Neuronal stem cell (in vitro differentiated cells): ENCODE data around the gene TRMU.

ENCODE experiments used
- DNase-seq: peaks from one replicate; pipeline ENCODE4 v3.0.0-alpha.2; 2013; ENCODE audit warnings: low spot score
- H2AFZ ChIP-seq: one replicate; pipeline ENCODE4 v1.6.1; 2013; ENCODE audit warnings: mild to moderate bottlenecking, low read length, inconsistent platforms
- H2AK5ac ChIP-seq: 2 replicates; pipeline ENCODE4 v1.6.1; 2013; ENCODE audit warnings: low read depth, mild to moderate bottlenecking, inconsistent platforms, low read length, moderate library complexity, mixed read lengths
- H2BK120ac ChIP-seq: 2 replicates; pipeline ENCODE4 v1.6.1; 2013; ENCODE audit warnings: low read depth, mild to moderate bottlenecking, inconsistent platforms, low read length, moderate library complexity, mixed read lengths
- H2BK12ac ChIP-seq: one replicate; pipeline ENCODE4 v1.6.1; 2013; ENCODE audit warnings: low read length, inconsistent platforms
- H2BK15ac ChIP-seq: 2 replicates; pipeline ENCODE4 v1.6.1; 2013; ENCODE audit warnings: mild to moderate bottlenecking, low read length, inconsistent platforms, mixed read lengths
- H2BK5ac ChIP-seq: one replicate; pipeline ENCODE4 v1.6.1; 2013; ENCODE audit warnings: inconsistent platforms, mild to moderate bottlenecking, low read length, moderate library complexity
- H3K14ac ChIP-seq: one replicate; pipeline ENCODE4 v1.6.1; 2013; ENCODE audit warnings: low read length, inconsistent platforms
- H3K18ac ChIP-seq: 2 replicates; pipeline ENCODE4 v1.6.1; 2013; ENCODE audit warnings: low read length, inconsistent platforms
- H3K23ac ChIP-seq: 2 replicates; pipeline ENCODE4 v1.6.1; 2013; ENCODE audit warnings: low read depth, mild to moderate bottlenecking, mixed read lengths, low read length, inconsistent platforms; ENCODE audit not compliant: poor library complexity
- H3K27ac ChIP-seq: replicated peaks from 3 replicates; pipeline ENCODE4 v1.5.1; 2013; ENCODE audit warnings: low read length, inconsistent platforms
- H3K27me3 ChIP-seq, 3 experiments: 2 replicates each; pipeline ENCODE4 v1.6.1; 2013; ENCODE audit warnings: low read length in 3 of 3, mild to moderate bottlenecking in 2 of 3, inconsistent platforms in 1 of 3, low read depth in 1 of 3, mixed read lengths in 1 of 3, moderate library complexity in 1 of 3; ENCODE audit not compliant: control insufficient read depth in 3 of 3, insufficient read depth in 3 of 3
- H3K36me3 ChIP-seq, 2 donors: replicated peaks in 1 of 2; 2 replicates each; pipeline ENCODE4 v1.6.1; 2013; ENCODE audit warnings: low read length in 2 of 2; ENCODE audit not compliant: control insufficient read depth in 2 of 2, insufficient read depth in 2 of 2
- H3K4ac ChIP-seq: 2 replicates; pipeline ENCODE4 v1.6.1; 2013; ENCODE audit warnings: inconsistent platforms, mild to moderate bottlenecking, low read length, moderate library complexity
- H3K4me1 ChIP-seq, 2 donors: 1 replicate in 1 of 2; 2 replicates in 1 of 2; pipeline ENCODE4 v1.6.1; 2013; ENCODE audit warnings: low read length in 2 of 2, low read depth in 1 of 2; ENCODE audit not compliant: control insufficient read depth in 2 of 2, insufficient read depth in 1 of 2
- H3K4me2 ChIP-seq: one replicate; pipeline ENCODE4 v1.6.1; 2013; ENCODE audit warnings: mild to moderate bottlenecking, low read length, inconsistent platforms; ENCODE audit not compliant: insufficient read depth, poor library complexity, severe bottlenecking
- H3K4me3 ChIP-seq, 2 donors: 2 replicates each; pipeline ENCODE4 v1.5.1; 2013; ENCODE audit warnings: low read length in 2 of 2, mild to moderate bottlenecking in 2 of 2, inconsistent platforms in 1 of 2, moderate library complexity in 1 of 2
- H3K79me1 ChIP-seq: one replicate; pipeline ENCODE4 v1.6.1; 2013; ENCODE audit warnings: low read depth, mild to moderate bottlenecking, inconsistent platforms, low read length, moderate library complexity
- H3K9ac ChIP-seq: one replicate; pipeline ENCODE4 v1.6.1; 2013; ENCODE audit warnings: mild to moderate bottlenecking, low read depth, low read length, inconsistent platforms; ENCODE audit not compliant: poor library complexity
- H3K9me3 ChIP-seq, 2 donors: replicated peaks in 1 of 2; 2 replicates each; pipeline versions ENCODE3 to v1.6.1; 2013; ENCODE audit warnings: low read length in 2 of 2, mild to moderate bottlenecking in 2 of 2, inconsistent platforms in 1 of 2, low read depth in 1 of 2, mixed read lengths in 1 of 2, moderate library complexity in 1 of 2; ENCODE audit not compliant: control insufficient read depth in 2 of 2, insufficient read depth in 1 of 2
- H4K8ac ChIP-seq: one replicate; pipeline ENCODE4 v1.6.1; 2013; ENCODE audit warnings: low read depth, mild to moderate bottlenecking, inconsistent platforms, low read length, moderate library complexity
- H4K91ac ChIP-seq: one replicate; pipeline ENCODE4 v1.6.1; 2013; ENCODE audit warnings: low read length, low read depth, mild to moderate bottlenecking, inconsistent platforms; ENCODE audit not compliant: poor library complexity
- WGBS, 2 donors: extraction: QIAGEN DNeasy Blood & Tissue Kit; methylation state at CpG; one replicate each; pipeline ENCODE4 v1.1.7; 2013; ENCODE audit warnings: missing lambda C conversion rate in 2 of 2, mixed read lengths in 1 of 2; ENCODE audit not compliant: insufficient read length in 2 of 2, insufficient replicate concordance in 1 of 2; ENCODE audit errors: extremely low coverage in 2 of 2; 5-methylcytosine and 5-hydroxymethylcytosine counted together

TRMU gene

GRCh38 chr22:46381731-46382130 lies 46.2 kb downstream of the TRMU start:
- peaks cover 0 to 20% (median 0%) of the 10 kb centered on the region in 3 experiments for H3K27me3 ChIP-seq
- H2BK12ac ChIP-seq: no peak overlapping the region
- H3K9ac ChIP-seq: peak overlapping the region; percentile 47
- peaks cover 2 to 32% of the 10 kb centered on the region in 2 donors for H3K36me3 ChIP-seq
- H2AK5ac ChIP-seq: peak overlapping the region; percentile 51
- H2BK5ac ChIP-seq: no peak overlapping the region
- whole genome bisulfite sequencing, 2 donors: no CpG with 5 or more reads among the region's 27 CpGs
- DNase-seq: no peak
- no peak overlapping the region for H3K27ac ChIP-seq
- H3K4ac ChIP-seq: no peak overlapping the region
- H3K4me1 ChIP-seq: peaks cover 33 to 34% of the 10 kb centered on the region in 2 donors
- H4K91ac ChIP-seq: no peak overlapping the region
- no peak overlapping the region for H2BK15ac ChIP-seq
- no peak overlapping the region for H2AFZ ChIP-seq
- H3K4me2 ChIP-seq: no peak overlapping the region
- H4K8ac ChIP-seq: no peak overlapping the region
- H3K9me3 ChIP-seq: peaks cover 2% of the 10 kb centered on the region in 2 donors
- H3K14ac ChIP-seq: peak overlapping the region; percentile 2
- H2BK120ac ChIP-seq: peak overlapping the region; percentile 49
- peaks cover 2% of the 10 kb centered on the region for H3K79me1 ChIP-seq
- H3K23ac ChIP-seq: peak overlapping the region; percentile 27
- no peak overlapping the region for H3K4me3 ChIP-seq
- H3K18ac ChIP-seq: no peak overlapping the region

GRCh38 chr22:46382524-46382923 lies 47.0 kb downstream of the TRMU start:
- no CpG with 5 or more reads among the region's 15 CpGs for WGBS, 2 donors
- H3K18ac ChIP-seq: no peak overlapping the region
- no peak overlapping the region for H3K23ac ChIP-seq
- H4K8ac ChIP-seq: no peak overlapping the region
- no peak for DNase-seq
- no peaks in the 10 kb centered on the region for H3K79me1 ChIP-seq
- H2AK5ac ChIP-seq: no peak overlapping the region
- H3K27me3 ChIP-seq: peaks cover 0 to 16% (median 0%) of the 10 kb centered on the region in 3 experiments
- H3K4me1 ChIP-seq: peaks cover 25 to 26% of the 10 kb centered on the region in 2 donors
- H2BK15ac ChIP-seq: no peak overlapping the region
- H3K36me3 ChIP-seq: peaks cover 2 to 30% of the 10 kb centered on the region in 2 donors
- no peak overlapping the region for H2BK120ac ChIP-seq
- no peak overlapping the region for H3K4ac ChIP-seq
- H2BK12ac ChIP-seq: no peak overlapping the region
- H3K9ac ChIP-seq: no peak overlapping the region
- no peak overlapping the region for H3K4me3 ChIP-seq
- H3K9me3 ChIP-seq: peaks cover 0 to 2% of the 10 kb centered on the region in 2 donors
- H4K91ac ChIP-seq: no peak overlapping the region
- H3K4me2 ChIP-seq: no peak overlapping the region
- H2AFZ ChIP-seq: no peak overlapping the region
- no peak overlapping the region for H3K27ac ChIP-seq
- no peak overlapping the region for H2BK5ac ChIP-seq
- H3K14ac ChIP-seq: no peak overlapping the region

- Histone ChIP-seq H2BK120ac (no peak overlapping the region), H3K23ac (peak overlapping the region; percentile 80), H3K9ac (no peak overlapping the region), H2BK12ac (peak overlapping the region; percentile 84), H3K27ac (no peak overlapping the region), H2BK15ac (no peak overlapping the region), H3K36me3 (peaks cover 2 to 25% of the 10 kb centered on the region in 2 donors), H3K4ac (peak overlapping the region; percentile 17), H3K14ac (no peak overlapping the region), H3K27me3 (no peaks in the 10 kb centered on the region), H3K9me3 (peaks cover 0 to 2% of the 10 kb centered on the region in 2 donors), H2AK5ac (no peak overlapping the region), H4K91ac (no peak overlapping the region), H2BK5ac (no peak overlapping the region), H3K18ac (peak overlapping the region; percentile 65), H3K79me1 (no peaks in the 10 kb centered on the region), H3K4me3 (peak overlapping the region in 1 of 2 donors; percentile 67), H3K4me2 (no peak overlapping the region), H4K8ac (no peak overlapping the region), H3K4me1 (peaks cover 0 to 2% of the 10 kb centered on the region in 2 donors), H2AFZ (no peak overlapping the region)
- DNase-seq: no peak
- WGBS, 2 donors: no CpG with 5 or more reads among the region's 27 CpGs
These were observed 50.8 kb downstream of the TRMU start for GRCh38 chr22:46386312-46386711.

- H4K8ac ChIP-seq: no peak overlapping the region
- no peaks in the 10 kb centered on the region for H3K27me3 ChIP-seq
- no peak overlapping the region for H3K9ac ChIP-seq
- H2BK120ac ChIP-seq: no peak overlapping the region
- H3K14ac ChIP-seq: no peak overlapping the region
- H3K18ac ChIP-seq: peak overlapping the region; percentile 35
- no peak overlapping the region for H2BK12ac ChIP-seq
- H3K4ac ChIP-seq: no peak overlapping the region
- no peak overlapping the region for H3K4me2 ChIP-seq
- no peak overlapping the region for H2AFZ ChIP-seq
- no peaks in the 10 kb centered on the region for H3K4me1 ChIP-seq
- peaks cover 0 to 28% of the 10 kb centered on the region in 2 donors for H3K36me3 ChIP-seq
- no peak overlapping the region for H3K23ac ChIP-seq
- DNase-seq: no peak
- H4K91ac ChIP-seq: no peak overlapping the region
- no peaks in the 10 kb centered on the region for H3K9me3 ChIP-seq
- H2BK5ac ChIP-seq: no peak overlapping the region
- WGBS, 2 donors: no CpG with 5 or more reads among the region's 11 CpGs
- H2BK15ac ChIP-seq: no peak overlapping the region
- no peak overlapping the region for H3K27ac ChIP-seq
- no peaks in the 10 kb centered on the region for H3K79me1 ChIP-seq
- no peak overlapping the region for H2AK5ac ChIP-seq
- H3K4me3 ChIP-seq: no peak overlapping the region
These were observed 52.2 kb downstream of the TRMU start for GRCh38 chr22:46387748-46388147.
